HEK293 (cell line): ENCODE data around the gene GATA1.

Experiments
- BCL11A ChIP-seq: fragments of 450-650 bp; formaldehyde crosslinking; IDR thresholded peaks from 2 replicates; pipeline ENCODE4 v1.5.1; 2016; ENCODE audit warnings: low read depth, missing biosample characterization, missing genetic modification characterization
- CTCF ChIP-seq: fragments of 450-650 bp; formaldehyde crosslinking; IDR thresholded peaks from 2 replicates; pipeline ENCODE4 v1.5.1; 2016; ENCODE audit warnings: missing biosample characterization, missing genetic modification characterization
- HIC1 ChIP-seq: fragments of 450-650 bp; formaldehyde crosslinking; IDR thresholded peaks from 2 replicates; pipeline ENCODE4 v1.5.1; 2016; ENCODE audit warnings: missing biosample characterization, missing genetic modification characterization
- YY1 ChIP-seq: fragments of 450-650 bp; formaldehyde crosslinking; IDR thresholded peaks from 2 replicates; pipeline ENCODE4 v1.5.1; 2018; ENCODE audit warnings: missing biosample characterization, missing genetic modification characterization
- ZFP3 ChIP-seq: fragments of 450-650 bp; formaldehyde crosslinking; IDR thresholded peaks from 2 replicates; pipeline ENCODE4 v1.5.1; 2016; ENCODE audit warnings: low read depth, missing biosample characterization, missing genetic modification characterization
- ZNF280C ChIP-seq: fragments of 450-650 bp; formaldehyde crosslinking; IDR thresholded peaks from 2 replicates; pipeline ENCODE4 v1.5.1; 2016; ENCODE audit warnings: missing biosample characterization, missing genetic modification characterization
- ZNF48 ChIP-seq: fragments of 450-650 bp; formaldehyde crosslinking; IDR thresholded peaks from 2 replicates; pipeline ENCODE4 v1.5.1; 2016; ENCODE audit warnings: missing biosample characterization, missing genetic modification characterization
- ZNF623 ChIP-seq: fragments of 450-650 bp; formaldehyde crosslinking; IDR thresholded peaks from 2 replicates; pipeline ENCODE4 v1.5.1; 2016; ENCODE audit warnings: missing biosample characterization, missing genetic modification characterization
- ZNF785 ChIP-seq: fragments of 450-650 bp; formaldehyde crosslinking; IDR thresholded peaks from 2 replicates; pipeline ENCODE4 v1.5.1; 2016; ENCODE audit warnings: missing biosample characterization, missing genetic modification characterization
- TF ChIP-seq, protein P1 (sequence below): fragments of 450-650 bp; formaldehyde crosslinking; IDR thresholded peaks from 2 replicates; pipeline ENCODE4 v1.5.1; 2016; ENCODE audit warnings: missing biosample characterization, missing genetic modification characterization

DNA sequence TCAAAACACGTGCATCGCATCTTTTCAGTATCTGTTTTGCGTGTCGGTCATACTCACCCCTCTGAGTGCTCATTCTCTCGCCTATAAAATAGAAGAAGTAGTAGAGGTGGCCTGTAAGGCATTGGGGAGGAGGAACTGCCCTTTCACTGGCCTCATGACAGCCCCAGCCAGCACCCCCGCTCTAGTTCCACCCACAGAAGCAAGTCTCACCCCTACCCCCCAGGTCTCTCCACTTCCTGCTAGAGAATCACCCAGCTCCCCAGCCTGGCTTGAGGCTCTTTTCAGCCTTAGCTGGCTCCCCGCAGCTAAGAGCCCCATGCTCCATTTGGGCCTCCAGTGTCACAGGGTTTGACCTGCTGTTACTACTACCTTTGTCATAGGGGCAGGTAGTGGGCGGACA, 27.3 kb downstream of the GATA1 start:
- TF ChIP-seq BCL11A (tag by site-specific recombination) (no peak), ZFP3 (no peak), CTCF (tag by site-specific recombination) (no peak), ZNF48 (tag by site-specific recombination) (no peak), ZNF785 (no peak), YY1 (tag by site-specific recombination) (no peak), ZNF280C (no peak), ZNF623 (tag by site-specific recombination) (no peak), HIC1 (tag by site-specific recombination) (no peak)
- TF ChIP-seq, protein P1, sequence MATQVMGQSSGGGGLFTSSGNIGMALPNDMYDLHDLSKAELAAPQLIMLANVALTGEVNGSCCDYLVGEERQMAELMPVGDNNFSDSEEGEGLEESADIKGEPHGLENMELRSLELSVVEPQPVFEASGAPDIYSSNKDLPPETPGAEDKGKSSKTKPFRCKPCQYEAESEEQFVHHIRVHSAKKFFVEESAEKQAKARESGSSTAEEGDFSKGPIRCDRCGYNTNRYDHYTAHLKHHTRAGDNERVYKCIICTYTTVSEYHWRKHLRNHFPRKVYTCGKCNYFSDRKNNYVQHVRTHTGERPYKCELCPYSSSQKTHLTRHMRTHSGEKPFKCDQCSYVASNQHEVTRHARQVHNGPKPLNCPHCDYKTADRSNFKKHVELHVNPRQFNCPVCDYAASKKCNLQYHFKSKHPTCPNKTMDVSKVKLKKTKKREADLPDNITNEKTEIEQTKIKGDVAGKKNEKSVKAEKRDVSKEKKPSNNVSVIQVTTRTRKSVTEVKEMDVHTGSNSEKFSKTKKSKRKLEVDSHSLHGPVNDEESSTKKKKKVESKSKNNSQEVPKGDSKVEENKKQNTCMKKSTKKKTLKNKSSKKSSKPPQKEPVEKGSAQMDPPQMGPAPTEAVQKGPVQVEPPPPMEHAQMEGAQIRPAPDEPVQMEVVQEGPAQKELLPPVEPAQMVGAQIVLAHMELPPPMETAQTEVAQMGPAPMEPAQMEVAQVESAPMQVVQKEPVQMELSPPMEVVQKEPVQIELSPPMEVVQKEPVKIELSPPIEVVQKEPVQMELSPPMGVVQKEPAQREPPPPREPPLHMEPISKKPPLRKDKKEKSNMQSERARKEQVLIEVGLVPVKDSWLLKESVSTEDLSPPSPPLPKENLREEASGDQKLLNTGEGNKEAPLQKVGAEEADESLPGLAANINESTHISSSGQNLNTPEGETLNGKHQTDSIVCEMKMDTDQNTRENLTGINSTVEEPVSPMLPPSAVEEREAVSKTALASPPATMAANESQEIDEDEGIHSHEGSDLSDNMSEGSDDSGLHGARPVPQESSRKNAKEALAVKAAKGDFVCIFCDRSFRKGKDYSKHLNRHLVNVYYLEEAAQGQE (tag by site-specific recombination): no peak
